K562 treated with DMSO at 1 percent for 48 hours (cell line): ENCODE measurements around the gene HYCC2. TPM values are rescaled to one million over a fixed set of nuclear protein-coding genes. Genes with fewer than 3 reads are reported as not detected.

Experiments used
- total RNA-seq: library from RNA; unstranded; fragments of 300-600 nt; gene quantifications from 2 replicates; pipeline ENCODE4 v1.2.3, GENCODE V29; 2022; ENCODE audit warnings: low replicate concordance; ENCODE audit errors: extremely low read depth

HYCC2 gene
- total RNA-seq, result not detected in 2 replicates

GRCh38 chr2:201071479-201072200 is at the start of gene HYCC2, which contains the start of gene NDUFB3:
TSS of gene HYCC2 (minus strand) at chr2:201071671. CDS start at chr2:201024009, 47,662 bp downstream.
TSS of gene NDUFB3 (plus strand) at chr2:201072001. CDS start at chr2:201078883, 6,882 bp downstream.

DNA sequence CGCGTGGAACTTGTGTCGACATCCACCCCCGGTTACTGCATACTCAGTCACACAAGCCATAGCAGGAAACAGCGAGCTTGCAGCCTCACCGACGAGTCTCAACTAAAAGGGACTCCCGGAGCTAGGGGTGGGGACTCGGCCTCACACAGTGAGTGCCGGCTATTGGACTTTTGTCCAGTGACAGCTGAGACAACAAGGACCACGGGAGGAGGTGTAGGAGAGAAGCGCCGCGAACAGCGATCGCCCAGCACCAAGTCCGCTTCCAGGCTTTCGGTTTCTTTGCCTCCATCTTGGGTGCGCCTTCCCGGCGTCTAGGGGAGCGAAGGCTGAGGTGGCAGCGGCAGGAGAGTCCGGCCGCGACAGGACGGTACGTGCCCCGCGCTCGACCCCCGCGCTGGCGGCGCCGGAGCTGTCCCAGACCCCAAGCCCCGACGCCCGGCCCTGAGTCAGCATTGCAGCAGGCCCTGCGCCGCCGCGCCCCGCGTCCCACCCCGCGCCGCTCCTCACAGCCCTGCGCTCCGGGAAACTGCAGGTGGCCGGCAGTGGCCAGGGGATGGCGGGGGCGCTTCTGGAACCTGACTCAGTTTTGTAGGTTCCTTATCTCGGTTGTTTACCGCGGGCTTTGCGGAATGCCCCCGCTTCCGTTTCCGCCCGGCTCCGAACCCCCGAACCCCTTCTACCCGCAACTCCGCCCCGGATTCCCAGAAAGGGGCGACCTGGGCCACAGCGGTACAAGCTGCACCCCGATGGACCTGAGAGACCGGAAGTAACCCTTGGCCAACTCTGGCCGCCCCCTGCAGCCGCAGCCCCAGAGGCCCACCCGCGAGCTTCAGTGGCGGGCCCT is 44.9 kb upstream of the HYCC2 start, which contains the start of gene CFLAR:
TSS of gene CFLAR (plus strand) at position 50 of the 844 bp plus-strand sequence. CDS start 13,702 bp downstream, outside the sequence.

Other genes with a start within 250 kb of the HYCC2 start
- gene CLK1, start 207.0 kb downstream of the HYCC2 start, total RNA-seq, result not detected in 2 replicates
- gene PPIL3, start 182.6 kb downstream of the HYCC2 start, total RNA-seq, result not detected in 2 replicates
- not detected in 2 replicates for gene NIF3L1, start 182.3 kb downstream of the HYCC2 start, total RNA-seq
- not detected in 2 replicates for gene ORC2, start 108.0 kb downstream of the HYCC2 start, total RNA-seq
- not detected in 2 replicates for gene NDUFB3, start 330 bp upstream of the HYCC2 start, total RNA-seq
- gene CFLAR, start 44.5 kb upstream of the HYCC2 start, total RNA-seq, result not detected in 2 replicates
- gene CASP10, start 111.5 kb upstream of the HYCC2 start, total RNA-seq, result not detected in 2 replicates
- gene CASP8, start 188.9 kb upstream of the HYCC2 start, total RNA-seq, result not detected in 2 replicates